ENCODE measurements around the gene SFMBT2. TPM values are rescaled to one million over a fixed set of nuclear protein-coding genes. Genes with fewer than 3 reads are reported as not detected.

The SFMBT2 gene
- total RNA-seq, 4 donors from 2014 or later, result 2.6 to 26.4 (median 4.5) TPM

GRCh38 chr10:7261351-7261750, 149.5 kb downstream of the SFMBT2 start:
- TF ChIP-seq POLR2A (IDR thresholded peaks at IDR 0.05) (no peak), CTCF (IDR thresholded peaks at IDR 0.05) (no peak)
- H3K27ac ChIP-seq, result no peak overlapping the region
- H3K4me1 ChIP-seq, result peaks cover 0 to 20% (median 5%) of the 10 kb centered on the region in 4 donors
- H3K9me3 ChIP-seq, result no peaks in the 10 kb centered on the region
- no peaks in the 10 kb centered on the region for H3K27me3 ChIP-seq
- no peak for DNase-seq
- H3K4me3 ChIP-seq, result no peak overlapping the region
- H3K36me3 ChIP-seq, result no peaks in the 10 kb centered on the region

- Histone ChIP-seq H3K36me3 (no peaks in the 10 kb centered on the region), H3K4me3 (no peak overlapping the region), H3K4me1 (peaks cover 0 to 20% (median 5%) of the 10 kb centered on the region in 4 donors), H3K27me3 (no peaks in the 10 kb centered on the region), H3K27ac (no peak overlapping the region), H3K9me3 (no peaks in the 10 kb centered on the region)
- TF ChIP-seq CTCF (IDR thresholded peaks at IDR 0.05) (no peak), POLR2A (IDR thresholded peaks at IDR 0.05) (no peak)
- DNase-seq, result no peak
These were observed 149.9 kb downstream of the SFMBT2 start for GRCh38 chr10:7260912-7261311.

- peaks cover 0 to 20% (median 5%) of the 10 kb centered on the region in 4 donors for H3K4me1 ChIP-seq
- no peaks in the 10 kb centered on the region for H3K36me3 ChIP-seq
- no peaks in the 10 kb centered on the region for H3K27me3 ChIP-seq
- no peaks in the 10 kb centered on the region for H3K9me3 ChIP-seq
- H3K4me3 ChIP-seq, result no peak overlapping the region
- DNase-seq, result peak in 2 of 3 donors; percentile 35 to 62
- peak; percentile 46 to 56 (median 53) for TF ChIP-seq CTCF (IDR thresholded peaks at IDR 0.05)
- no peak for TF ChIP-seq POLR2A (IDR thresholded peaks at IDR 0.05)
- peak overlapping the region in 1 of 4 donors; percentile 7 for H3K27ac ChIP-seq
These were observed 150.4 kb downstream of the SFMBT2 start for GRCh38 chr10:7260412-7260900.

- Histone ChIP-seq H3K9me3 (no peaks in the 10 kb centered on the region), H3K27me3 (no peaks in the 10 kb centered on the region), H3K4me1 (peaks cover 0 to 20% (median 5%) of the 10 kb centered on the region in 4 donors), H3K36me3 (no peaks in the 10 kb centered on the region), H3K4me3 (no peak overlapping the region), H3K27ac (no peak overlapping the region)
- peak in 2 of 3 donors; percentile 63 to 78 for DNase-seq
- TF ChIP-seq CTCF (IDR thresholded peaks at IDR 0.05), result no peak
These were observed 151.8 kb downstream of the SFMBT2 start for GRCh38 chr10:7258948-7259523.

- H3K4me3 ChIP-seq, result no peak overlapping the region
- TF ChIP-seq POLR2A (IDR thresholded peaks at IDR 0.05) (no peak), CTCF (IDR thresholded peaks at IDR 0.05) (no peak)
- DNase-seq, result no peak
- H3K4me1 ChIP-seq, result peaks cover 0 to 13% (median 5%) of the 10 kb centered on the region in 4 donors
- no peaks in the 10 kb centered on the region for H3K27me3 ChIP-seq
- H3K27ac ChIP-seq, result no peak overlapping the region
- H3K36me3 ChIP-seq, result no peaks in the 10 kb centered on the region
- no peaks in the 10 kb centered on the region for H3K9me3 ChIP-seq
These were observed 155.3 kb downstream of the SFMBT2 start for GRCh38 chr10:7255517-7255916.
